Measurements from ENCODE around the gene SETMAR. TPM values are rescaled to one million over a fixed set of nuclear protein-coding genes. Genes with fewer than 3 reads are reported as not detected.

The SETMAR gene
- total RNA-seq, 1 donor from 2014 or later, result 40.0 TPM

DNA sequence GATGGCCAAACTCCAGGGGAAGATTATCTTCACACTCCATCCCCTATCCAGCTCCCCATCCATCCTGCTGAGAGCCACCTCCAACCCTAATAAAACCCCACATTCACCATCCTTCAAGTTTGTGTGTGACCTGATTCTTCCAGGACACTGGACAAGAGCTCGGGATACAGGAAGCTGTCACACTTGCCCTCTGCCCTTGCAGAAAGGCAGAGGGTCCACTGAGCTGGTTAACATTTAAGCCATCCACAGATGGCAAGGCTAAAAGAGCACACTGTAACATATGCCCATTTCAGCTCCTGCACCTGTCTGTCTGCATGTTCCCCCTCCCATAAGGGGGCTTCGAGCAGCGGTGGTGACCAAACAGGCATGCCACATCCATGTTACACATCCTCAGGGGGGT is 29.8 kb downstream of the SETMAR start:
- no peak overlapping the region for H3K27ac ChIP-seq

DNA sequence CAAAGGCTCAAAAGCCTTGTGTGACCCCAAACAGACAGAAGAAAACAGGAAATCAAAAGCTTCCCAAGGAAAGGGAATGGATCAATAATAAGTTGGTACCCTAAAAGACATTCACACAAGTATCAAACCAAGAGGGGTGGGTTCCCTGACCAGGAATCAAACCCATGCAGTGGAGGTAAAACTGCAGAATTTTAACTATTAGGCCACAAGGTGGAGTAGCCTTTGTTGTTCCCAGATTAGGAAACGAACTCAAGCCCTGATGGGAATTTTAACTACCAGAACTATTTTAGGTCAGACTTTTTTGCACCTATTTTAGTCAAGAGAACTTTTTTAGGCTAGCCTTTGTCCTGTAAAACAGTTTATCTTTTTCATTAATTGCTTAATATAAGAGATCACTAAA is 31.4 kb downstream of the SETMAR start:
- no peak for DNase-seq (ENCODE audit: extremely low spot score in 2 of 2)
- Histone ChIP-seq H3K27me3 (no peaks in the 10 kb centered on the region), H3K9me3 (no peaks in the 10 kb centered on the region), H3K4me3 (no peak overlapping the region), H3K27ac (no peak overlapping the region), H3K36me3 (no peaks in the 10 kb centered on the region), H3K4me1 (peaks cover under 1% of the 10 kb centered on the region)
- intact Hi-C loops (cut with DNase I), result no loop called here
- TF ChIP-seq POLR2A (IDR thresholded peaks at IDR 0.05), result no peak
- TF ChIP-seq POLR2AphosphoS5 (IDR thresholded peaks at IDR 0.05; ENCODE audit: insufficient read depth in 1 of 2, low read depth in 1 of 2), result no peak
- TF ChIP-seq CTCF (IDR thresholded peaks at IDR 0.05), result no peak

More for the DNA sequence above, 29.8 kb downstream of the SETMAR start:
- Histone ChIP-seq H3K9me3 (no peaks in the 10 kb centered on the region), H3K36me3 (no peaks in the 10 kb centered on the region), H3K4me3 (no peak overlapping the region), H3K27me3 (no peaks in the 10 kb centered on the region), H3K4me1 (no peaks in the 10 kb centered on the region)
- no peak for DNase-seq (ENCODE audit: extremely low spot score in 2 of 2)
- intact Hi-C loops (cut with DNase I), result no loop called here
- TF ChIP-seq CTCF (IDR thresholded peaks at IDR 0.05) (no peak), POLR2A (IDR thresholded peaks at IDR 0.05) (no peak), POLR2AphosphoS5 (IDR thresholded peaks at IDR 0.05; ENCODE audit: insufficient read depth in 1 of 2, low read depth in 1 of 2) (no peak)

- Histone ChIP-seq H3K4me1 (peaks cover 11% of the 10 kb centered on the region), H3K27ac (no peak overlapping the region)
These were observed 32.8 kb downstream of the SETMAR start for GRCh38 chr3:4335840-4336562.

DNA sequence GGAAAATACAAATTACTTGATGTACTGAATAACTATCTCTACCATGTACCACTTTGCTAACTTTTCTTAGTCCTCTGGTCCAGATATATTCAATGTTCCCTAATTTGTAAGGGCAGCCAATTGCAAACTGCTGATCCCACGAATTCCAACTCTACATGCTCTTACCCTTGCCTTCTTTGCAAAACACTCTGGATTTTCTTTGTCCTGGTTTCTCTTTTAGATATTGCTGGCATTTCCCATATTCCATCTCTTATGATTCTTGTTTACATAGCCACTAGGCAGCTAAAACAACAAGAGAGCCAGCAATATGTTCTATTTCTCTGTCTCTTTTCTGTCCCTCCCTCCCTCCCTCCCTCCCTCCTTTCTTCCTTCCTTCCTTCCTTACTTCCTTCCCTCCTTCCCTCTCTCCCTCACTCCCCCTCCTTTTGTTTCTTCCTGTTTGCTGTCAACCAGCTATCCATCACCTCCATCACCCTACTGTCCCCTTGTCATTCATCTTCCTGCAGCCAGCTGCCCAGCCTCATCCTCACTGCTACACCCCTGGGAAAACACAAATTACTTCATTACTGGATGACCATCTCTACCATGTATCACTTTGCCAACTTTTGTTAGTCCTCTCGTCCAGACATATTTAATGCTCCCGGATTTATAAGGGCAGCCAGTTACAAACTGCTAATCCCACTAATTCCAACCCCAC is 33.8 kb downstream of the SETMAR start:
- DNase-seq (ENCODE audit: extremely low spot score in 2 of 2), result no peak
- Histone ChIP-seq H3K4me1 (peaks cover 18% of the 10 kb centered on the region), H3K4me3 (no peak overlapping the region), H3K27me3 (no peaks in the 10 kb centered on the region), H3K27ac (no peak overlapping the region), H3K9me3 (no peaks in the 10 kb centered on the region), H3K36me3 (no peaks in the 10 kb centered on the region)
- TF ChIP-seq CTCF (IDR thresholded peaks at IDR 0.05), result no peak
- no peak for TF ChIP-seq POLR2AphosphoS5 (IDR thresholded peaks at IDR 0.05; ENCODE audit: insufficient read depth in 1 of 2, low read depth in 1 of 2)
- TF ChIP-seq POLR2A (IDR thresholded peaks at IDR 0.05), result no peak
- intact Hi-C loops (cut with DNase I), result no loop called here

More at GRCh38 chr3:4335840-4336562, 32.8 kb downstream of the SETMAR start:
- no peak for DNase-seq (ENCODE audit: extremely low spot score in 2 of 2)
- intact Hi-C loops (cut with DNase I), result no loop called here
- TF ChIP-seq POLR2AphosphoS5 (IDR thresholded peaks at IDR 0.05; ENCODE audit: insufficient read depth in 1 of 2, low read depth in 1 of 2) (no peak), CTCF (IDR thresholded peaks at IDR 0.05) (no peak), POLR2A (IDR thresholded peaks at IDR 0.05) (no peak)
- H3K36me3 ChIP-seq, result no peaks in the 10 kb centered on the region
- no peak overlapping the region for H3K4me3 ChIP-seq
- no peaks in the 10 kb centered on the region for H3K27me3 ChIP-seq
- H3K9me3 ChIP-seq, result no peaks in the 10 kb centered on the region

DNA sequence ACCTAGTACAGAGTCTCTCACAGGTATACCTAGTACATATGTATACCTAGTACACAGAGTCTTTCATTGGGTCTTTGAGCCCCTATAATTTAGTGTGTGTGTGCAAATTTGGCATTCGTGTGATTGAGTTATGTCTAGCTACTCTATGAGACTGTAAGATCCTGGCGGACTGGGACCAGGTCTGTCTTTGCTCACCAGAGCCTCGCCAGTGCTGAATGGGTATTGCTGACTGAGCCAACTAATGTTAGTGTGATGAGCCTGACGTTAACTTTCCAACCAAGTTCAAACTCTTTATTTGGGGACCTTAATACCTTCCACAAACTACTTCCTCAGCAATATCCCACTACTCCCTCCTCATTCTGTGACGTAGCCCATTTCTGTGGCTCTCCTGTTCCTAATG is 35.6 kb downstream of the SETMAR start:
- no peak for DNase-seq (ENCODE audit: extremely low spot score in 2 of 2)
- Histone ChIP-seq H3K36me3 (no peaks in the 10 kb centered on the region), H3K27me3 (no peaks in the 10 kb centered on the region), H3K4me1 (peaks cover 22% of the 10 kb centered on the region), H3K9me3 (no peaks in the 10 kb centered on the region), H3K4me3 (no peak overlapping the region), H3K27ac (no peak overlapping the region)
- TF ChIP-seq POLR2AphosphoS5 (IDR thresholded peaks at IDR 0.05; ENCODE audit: insufficient read depth in 1 of 2, low read depth in 1 of 2) (no peak), POLR2A (IDR thresholded peaks at IDR 0.05) (no peak)
- intact Hi-C loops (cut with DNase I), result no loop called here
